ENCODE results near the gene PAQR4. TPM values are rescaled to one million over a fixed set of nuclear protein-coding genes. Genes with fewer than 3 reads are reported as not detected.

The PAQR4 gene
- polyA plus RNA-seq, 1 donor from 2014 or later: 47.8 TPM

- H3K27me3 ChIP-seq (ENCODE audit: insufficient read depth, low read depth, low read length): peaks cover 4% of the 10 kb centered on the region
- no peak overlapping the region for H3K4me3 ChIP-seq (ENCODE audit: low read length)
- H3K9me2 ChIP-seq (ENCODE audit: insufficient read depth, low read length): no peaks in the 10 kb centered on the region
- no peak overlapping the region for H2AFZ ChIP-seq (ENCODE audit: low read depth, low read length)
- no peak overlapping the region for H3K27ac ChIP-seq (ENCODE audit: low read length)
- TF ChIP-seq REST (IDR thresholded peaks at IDR 0.05; ENCODE audit: borderline replicate concordance) (no peak), EZH2 (IDR thresholded peaks at IDR 0.05; ENCODE audit: borderline replicate concordance, insufficient read depth, low read length, poor library complexity, severe bottlenecking) (no peak), RAD21 (conservative IDR thresholded peaks at IDR 0.05) (no peak), POLR2AphosphoS5 (IDR thresholded peaks at IDR 0.05) (no peak), TAF1 (IDR thresholded peaks at IDR 0.05; ENCODE audit: low read depth) (no peak), SMC3 (conservative IDR thresholded peaks at IDR 0.05; ENCODE audit: poor library complexity) (no peak), MXI1 (conservative IDR thresholded peaks at IDR 0.05; ENCODE audit: poor library complexity, severe bottlenecking) (no peak), EP300 (conservative IDR thresholded peaks at IDR 0.05; ENCODE audit: poor library complexity, severe bottlenecking) (no peak)
- TF ChIP-seq, protein P1, sequence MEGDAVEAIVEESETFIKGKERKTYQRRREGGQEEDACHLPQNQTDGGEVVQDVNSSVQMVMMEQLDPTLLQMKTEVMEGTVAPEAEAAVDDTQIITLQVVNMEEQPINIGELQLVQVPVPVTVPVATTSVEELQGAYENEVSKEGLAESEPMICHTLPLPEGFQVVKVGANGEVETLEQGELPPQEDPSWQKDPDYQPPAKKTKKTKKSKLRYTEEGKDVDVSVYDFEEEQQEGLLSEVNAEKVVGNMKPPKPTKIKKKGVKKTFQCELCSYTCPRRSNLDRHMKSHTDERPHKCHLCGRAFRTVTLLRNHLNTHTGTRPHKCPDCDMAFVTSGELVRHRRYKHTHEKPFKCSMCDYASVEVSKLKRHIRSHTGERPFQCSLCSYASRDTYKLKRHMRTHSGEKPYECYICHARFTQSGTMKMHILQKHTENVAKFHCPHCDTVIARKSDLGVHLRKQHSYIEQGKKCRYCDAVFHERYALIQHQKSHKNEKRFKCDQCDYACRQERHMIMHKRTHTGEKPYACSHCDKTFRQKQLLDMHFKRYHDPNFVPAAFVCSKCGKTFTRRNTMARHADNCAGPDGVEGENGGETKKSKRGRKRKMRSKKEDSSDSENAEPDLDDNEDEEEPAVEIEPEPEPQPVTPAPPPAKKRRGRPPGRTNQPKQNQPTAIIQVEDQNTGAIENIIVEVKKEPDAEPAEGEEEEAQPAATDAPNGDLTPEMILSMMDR (IDR thresholded peaks at IDR 0.05; ENCODE audit: poor library complexity, severe bottlenecking): no peak
- H3K36me3 ChIP-seq (ENCODE audit: insufficient read depth, low read length): no peaks in the 10 kb centered on the region
- H3K9ac ChIP-seq (ENCODE audit: low read length): no peak overlapping the region
- no peak overlapping the region for H3K4me2 ChIP-seq (ENCODE audit: low read length)
- no peaks in the 10 kb centered on the region for H3F3A ChIP-seq (ENCODE audit: insufficient read depth, low read length, poor library complexity, severe bottlenecking)
- no peaks in the 10 kb centered on the region for H3K9me3 ChIP-seq (ENCODE audit: low read length)
- no peaks in the 10 kb centered on the region for H3K79me2 ChIP-seq (replicated peaks; ENCODE audit: insufficient read depth, low read length)
- no peaks in the 10 kb centered on the region for H4K20me1 ChIP-seq (ENCODE audit: insufficient read depth)
These were observed 3.9 kb downstream of the PAQR4 start for GRCh38 chr16:2973093-2973492.

GRCh38 chr16:2973605-2974318 is 4.6 kb downstream of the PAQR4 start:
- Histone ChIP-seq H3K36me3 (ENCODE audit: insufficient read depth, low read length) (no peaks in the 10 kb centered on the region), H3K27ac (ENCODE audit: low read length) (no peak overlapping the region)

More at GRCh38 chr16:2973605-2974318, 4.6 kb downstream of the PAQR4 start:
- Histone ChIP-seq H3K9me3 (ENCODE audit: low read length) (no peaks in the 10 kb centered on the region), H3K9me2 (ENCODE audit: insufficient read depth, low read length) (no peaks in the 10 kb centered on the region), H3K79me2 (replicated peaks; ENCODE audit: insufficient read depth, low read length) (no peaks in the 10 kb centered on the region), H2AFZ (ENCODE audit: low read depth, low read length) (no peak overlapping the region), H4K20me1 (ENCODE audit: insufficient read depth) (no peaks in the 10 kb centered on the region), H3K9ac (ENCODE audit: low read length) (no peak overlapping the region), H3K4me2 (ENCODE audit: low read length) (no peak overlapping the region), H3F3A (ENCODE audit: insufficient read depth, low read length, poor library complexity, severe bottlenecking) (no peaks in the 10 kb centered on the region), H3K4me3 (ENCODE audit: low read length) (no peak overlapping the region), H3K27me3 (ENCODE audit: insufficient read depth, low read depth, low read length) (no peaks in the 10 kb centered on the region)
- TF ChIP-seq SMC3 (conservative IDR thresholded peaks at IDR 0.05; ENCODE audit: poor library complexity): no peak
- no peak for TF ChIP-seq EP300 (conservative IDR thresholded peaks at IDR 0.05; ENCODE audit: poor library complexity, severe bottlenecking)
- no peak for TF ChIP-seq TAF1 (IDR thresholded peaks at IDR 0.05; ENCODE audit: low read depth)
- no peak for TF ChIP-seq REST (IDR thresholded peaks at IDR 0.05; ENCODE audit: borderline replicate concordance)
- no peak for TF ChIP-seq RAD21 (conservative IDR thresholded peaks at IDR 0.05)
- no peak for TF ChIP-seq EZH2 (IDR thresholded peaks at IDR 0.05; ENCODE audit: borderline replicate concordance, insufficient read depth, low read length, poor library complexity, severe bottlenecking)
- TF ChIP-seq POLR2AphosphoS5 (IDR thresholded peaks at IDR 0.05): no peak
- TF ChIP-seq, protein P1 (IDR thresholded peaks at IDR 0.05; ENCODE audit: poor library complexity, severe bottlenecking): no peak
- TF ChIP-seq MXI1 (conservative IDR thresholded peaks at IDR 0.05; ENCODE audit: poor library complexity, severe bottlenecking): no peak
